NCI-H2029 treated with DMSO at 0.1 percent for 48 hours (cell line): ENCODE data around the gene KRTAP10-6.
"Not testable (repeated sequence)": the region's sequence is repeated elsewhere in the genome, so short reads cannot be mapped to it uniquely, and the experiment has no call there.

Experiments
- DNase-seq: peaks from one replicate; lab custom pipeline; 2025; lab: John Stamatoyannopoulos, UW

The KRTAP10-6 gene

GRCh38 chr21:44592446-44593311 lies at the start of gene KRTAP10-6:
Gene KRTAP10-6 (minus strand): TSS chr21:44592505. CDS start chr21:44592484, 21 bp downstream.
- DNase-seq: no peak

- DNase-seq: no peak
Measured at GRCh38 chr21:44640761-44641160, 48.5 kb upstream of the KRTAP10-6 start.

- no peak for DNase-seq
Measured at GRCh38 chr21:44639331-44639655, 47.0 kb upstream of the KRTAP10-6 start.

- not testable (repeated sequence) for DNase-seq
Measured at GRCh38 chr21:44638506-44639330, 46.4 kb upstream of the KRTAP10-6 start.

GRCh38 chr21:44637851-44638348 lies 45.6 kb upstream of the KRTAP10-6 start:
- not testable (repeated sequence) for DNase-seq

GRCh38 chr21:44637018-44637850 lies 44.9 kb upstream of the KRTAP10-6 start, which contains the start of gene KRTAP10-10:
Gene KRTAP10-10 (plus strand): TSS chr21:44637356. CDS start chr21:44637418, 62 bp downstream.
- DNase-seq: no peak

GRCh38 chr21:44636209-44637017 lies 44.1 kb upstream of the KRTAP10-6 start:
- no peak for DNase-seq

DNA sequence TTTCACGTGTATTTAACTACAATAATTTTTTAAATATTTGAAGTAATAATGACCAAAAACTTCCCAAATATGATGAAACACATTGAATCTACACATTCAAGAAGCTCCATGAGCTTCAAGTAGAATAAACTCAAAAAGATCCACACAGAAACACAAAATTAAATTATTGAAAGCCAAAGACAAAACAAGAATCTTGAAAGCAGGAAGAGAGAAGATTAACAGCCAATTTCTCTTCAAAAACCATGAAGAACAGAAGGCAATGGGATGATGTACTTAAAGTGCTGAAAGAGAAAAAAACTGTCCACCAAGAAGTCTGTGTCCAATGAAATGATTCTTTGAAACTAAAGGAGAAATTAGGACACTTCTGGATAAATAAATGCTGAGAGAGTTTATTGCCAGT lies 39.8 kb upstream of the KRTAP10-6 start:
- no peak for DNase-seq

GRCh38 chr21:44630440-44630839 lies 38.1 kb upstream of the KRTAP10-6 start:
- DNase-seq: no peak

GRCh38 chr21:44628707-44629391 lies 36.5 kb upstream of the KRTAP10-6 start:
- DNase-seq: no peak

DNA sequence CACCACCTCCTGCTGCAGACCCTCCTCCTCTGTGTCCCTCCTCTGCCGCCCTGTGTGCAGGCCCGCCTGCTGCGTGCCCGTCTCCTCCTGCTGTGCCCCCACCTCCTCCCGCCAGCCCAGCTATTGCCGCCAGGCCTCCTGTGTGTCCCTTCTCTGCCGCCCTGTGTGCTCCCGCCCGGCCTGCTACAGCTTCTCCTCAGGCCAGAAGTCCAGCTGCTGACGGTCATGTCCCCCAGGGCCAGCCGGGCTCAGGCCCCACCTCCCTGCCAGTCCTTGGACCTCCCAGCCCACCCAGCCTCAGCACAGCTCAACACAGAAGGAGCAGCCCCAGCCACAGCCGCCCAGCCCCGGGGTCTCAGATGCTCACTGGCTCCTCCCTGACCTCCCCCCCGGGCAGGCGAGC lies 35.5 kb upstream of the KRTAP10-6 start:
- DNase-seq: not testable (repeated sequence)

- DNase-seq: not testable (repeated sequence)
Measured at GRCh38 chr21:44627181-44627822, 35.0 kb upstream of the KRTAP10-6 start.

GRCh38 chr21:44626673-44627143 lies 34.4 kb upstream of the KRTAP10-6 start, which contains the start of gene KRTAP10-9:
Gene KRTAP10-9 (plus strand): TSS chr21:44627093. CDS start chr21:44627172, 79 bp downstream.
- no peak for DNase-seq

GRCh38 chr21:44626262-44626661 lies 34.0 kb upstream of the KRTAP10-6 start:
- no peak for DNase-seq

GRCh38 chr21:44625756-44626155 lies 33.5 kb upstream of the KRTAP10-6 start:
- DNase-seq: no peak

DNA sequence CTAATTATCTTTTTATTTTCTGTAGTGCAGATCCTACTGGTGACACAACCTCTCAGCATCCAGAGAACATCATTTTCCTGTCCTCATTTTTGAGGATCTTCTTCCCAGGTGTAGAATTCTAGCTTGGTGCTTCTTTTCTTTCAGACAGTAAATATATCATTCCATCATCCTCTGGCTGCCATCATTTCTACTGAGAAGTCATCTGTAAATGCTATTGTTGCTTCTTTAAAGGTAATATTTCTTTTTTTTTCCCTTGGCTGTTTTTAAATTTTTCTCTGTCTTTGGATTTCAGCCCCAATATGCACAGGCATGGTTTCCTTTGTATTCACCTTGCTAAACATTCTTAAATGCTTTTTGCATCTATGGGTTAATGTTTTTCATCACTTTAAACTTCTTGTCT lies 31.3 kb upstream of the KRTAP10-6 start:
- DNase-seq: no peak

GRCh38 chr21:44619886-44620285 lies 27.6 kb upstream of the KRTAP10-6 start:
- DNase-seq: no peak

DNA sequence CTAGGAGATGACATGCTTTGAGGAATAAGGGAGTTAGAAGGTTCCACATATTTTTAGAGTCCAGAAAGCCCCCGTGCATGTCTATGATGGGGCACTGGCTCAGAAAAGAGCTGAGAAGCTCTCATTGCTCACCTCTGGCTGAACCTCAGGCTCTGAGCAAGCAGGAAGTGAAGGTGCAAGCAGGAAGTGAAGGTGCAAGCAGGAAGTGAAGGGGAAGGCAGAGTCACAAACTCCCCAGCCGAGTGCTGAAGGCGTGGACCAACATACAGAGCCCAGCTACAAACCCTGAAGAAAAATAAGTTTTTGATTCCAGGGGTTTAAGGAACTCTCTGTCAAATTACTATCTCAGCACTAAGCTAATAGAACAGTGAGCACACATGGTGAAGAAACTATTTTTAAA lies 26.6 kb upstream of the KRTAP10-6 start:
- DNase-seq: no peak

GRCh38 chr21:44618504-44618903 lies 26.2 kb upstream of the KRTAP10-6 start:
- no peak for DNase-seq
